NCI-H2196 (cell line): ENCODE measurements around the gene NRARP.

Experiments
- DNase-seq: peaks from one replicate; lab custom pipeline; 2025; ENCODE audit not compliant: unreplicated experiment; lab: John Stamatoyannopoulos, UW

The NRARP gene

DNA sequence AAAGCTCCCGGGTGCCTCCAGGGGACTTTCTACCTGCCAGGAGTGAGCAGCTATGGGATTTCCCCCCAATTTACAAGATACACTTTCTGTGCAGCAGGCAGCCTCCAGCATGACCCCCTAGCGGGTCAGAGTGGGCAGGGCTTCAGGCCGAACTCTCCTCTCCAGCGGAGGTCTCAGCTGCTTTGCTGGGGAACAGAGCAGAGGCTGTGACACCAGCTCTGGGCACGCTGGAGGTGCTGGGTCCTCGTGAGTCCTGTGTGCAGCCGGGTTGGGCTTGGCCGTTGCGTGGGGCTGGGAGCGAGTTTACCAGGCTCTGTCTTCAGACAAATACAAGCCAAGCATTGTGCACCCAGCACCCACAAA, 2.9 kb downstream of the NRARP start:
- DNase-seq, result no peak

- DNase-seq, result no peak
Observed at GRCh38 chr9:137298401-137299202, 3.5 kb downstream of the NRARP start.

DNA sequence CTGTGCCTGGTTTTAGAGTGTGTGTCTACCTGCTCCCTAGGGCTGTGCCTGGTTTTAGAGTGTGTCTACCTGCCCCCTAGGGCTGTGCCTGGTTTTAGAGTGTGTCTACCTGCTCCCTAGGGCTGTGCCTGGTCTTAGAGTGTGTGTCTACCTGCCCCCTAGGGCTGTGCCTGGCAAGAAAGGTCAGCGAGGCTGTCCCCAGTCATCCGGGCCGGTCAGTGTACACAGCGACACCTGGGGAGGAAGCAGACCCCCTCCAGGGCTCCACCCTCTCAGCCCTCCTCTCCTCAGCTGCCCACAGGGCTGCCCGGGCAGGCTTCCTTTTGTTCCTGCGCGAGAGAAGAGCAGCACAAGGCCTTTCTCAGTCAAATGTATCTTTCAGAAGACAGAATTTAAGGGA, 4.1 kb downstream of the NRARP start:
- DNase-seq, result no peak

GRCh38 chr9:137296670-137297664, 5.1 kb downstream of the NRARP start:
- DNase-seq, result no peak

GRCh38 chr9:137295849-137296669, 6.0 kb downstream of the NRARP start:
- no peak for DNase-seq

DNA sequence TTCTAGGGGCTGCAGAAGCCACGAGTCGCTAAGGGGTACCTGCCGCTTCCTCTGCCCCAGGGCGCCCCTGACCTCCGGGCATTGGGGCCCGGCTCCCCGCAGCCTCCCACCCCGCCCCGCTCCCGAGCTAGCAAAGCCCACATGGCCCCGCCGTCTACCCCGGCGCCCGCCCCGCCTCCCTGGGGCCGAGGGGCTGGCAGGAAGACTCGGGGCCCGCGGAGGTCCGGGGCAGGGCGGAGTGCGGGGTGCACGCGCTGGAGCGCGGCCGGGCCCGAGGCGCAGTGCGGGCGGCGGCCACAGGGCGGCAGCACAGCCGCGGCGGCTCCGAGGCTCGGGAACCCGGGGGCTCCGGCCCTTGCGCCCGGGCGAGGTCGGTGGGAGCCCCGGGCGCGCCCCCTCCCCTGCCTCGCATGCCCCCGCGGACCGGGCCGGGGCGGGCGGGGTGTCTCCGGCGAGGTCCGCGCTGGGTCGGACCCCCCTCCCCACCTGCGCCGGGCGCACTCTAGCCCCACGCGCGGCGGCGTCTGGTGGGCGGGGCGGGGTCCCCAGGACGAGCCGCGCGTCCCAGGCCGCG, 6.7 kb downstream of the NRARP start:
- DNase-seq, result peak; percentile 60

DNA sequence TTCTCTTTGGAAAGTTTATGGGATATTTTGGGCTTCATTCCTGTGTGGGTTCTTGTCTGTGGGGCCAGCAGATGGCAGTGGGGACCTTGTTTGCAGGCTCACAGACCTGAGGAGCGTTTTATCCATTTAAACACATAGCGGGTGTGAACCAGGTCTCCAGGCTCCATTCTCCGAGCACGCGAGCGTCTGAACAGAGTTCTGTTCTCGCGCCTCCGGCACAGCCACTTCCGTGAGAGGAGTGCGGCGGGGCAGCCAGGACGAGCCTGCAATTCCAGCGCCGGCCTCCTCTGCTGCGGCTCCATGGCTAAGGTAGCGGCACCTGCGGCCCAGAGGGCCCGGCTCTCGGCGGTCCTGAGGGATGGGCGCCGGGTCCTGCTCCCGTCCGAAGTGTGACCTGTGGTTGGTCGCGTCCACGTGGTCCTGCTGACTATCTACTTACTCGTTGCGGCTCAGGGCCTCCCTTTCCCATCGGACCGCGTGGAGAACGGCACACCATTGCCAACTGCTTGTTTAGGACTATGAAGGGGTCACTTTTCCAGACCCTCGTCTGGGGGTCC, 7.3 kb downstream of the NRARP start:
- DNase-seq, result no peak

- DNase-seq, result peak; percentile 37
Observed at GRCh38 chr9:137294091-137294680, 7.9 kb downstream of the NRARP start.

DNA sequence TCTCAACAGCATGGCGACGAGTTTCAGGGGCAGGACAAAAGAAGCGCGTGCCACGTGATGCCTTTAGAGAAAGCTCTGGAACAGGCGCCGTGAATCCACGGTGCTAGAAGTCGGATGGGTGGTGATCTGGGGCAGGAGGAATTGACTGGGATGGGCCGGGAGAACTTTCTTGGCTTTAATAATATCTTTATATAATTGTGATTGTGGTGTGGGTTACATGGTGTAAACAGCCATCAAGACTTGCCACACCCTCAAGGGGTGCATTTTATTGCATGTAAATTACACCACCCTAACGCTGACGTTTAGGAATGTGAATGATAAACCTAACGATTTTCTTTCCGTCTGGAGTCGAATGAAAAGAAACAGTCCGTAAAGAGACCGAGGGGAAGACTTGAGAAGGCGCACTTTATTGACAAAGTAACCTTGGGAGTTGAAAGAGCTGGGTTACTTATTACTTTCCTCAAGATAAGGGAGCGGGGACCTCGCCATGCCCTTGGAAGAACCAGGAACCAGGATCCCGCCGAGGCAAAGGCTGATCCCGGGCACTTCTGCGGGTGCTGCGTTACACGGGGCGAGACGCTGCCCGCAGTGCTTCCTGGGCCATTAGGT, 8.5 kb downstream of the NRARP start:
- DNase-seq, result no peak

GRCh38 chr9:137293094-137293481, 9.0 kb downstream of the NRARP start:
- no peak for DNase-seq

- DNase-seq, result peak; percentile 67
Observed at GRCh38 chr9:137286975-137287383, 15.1 kb downstream of the NRARP start.

DNA sequence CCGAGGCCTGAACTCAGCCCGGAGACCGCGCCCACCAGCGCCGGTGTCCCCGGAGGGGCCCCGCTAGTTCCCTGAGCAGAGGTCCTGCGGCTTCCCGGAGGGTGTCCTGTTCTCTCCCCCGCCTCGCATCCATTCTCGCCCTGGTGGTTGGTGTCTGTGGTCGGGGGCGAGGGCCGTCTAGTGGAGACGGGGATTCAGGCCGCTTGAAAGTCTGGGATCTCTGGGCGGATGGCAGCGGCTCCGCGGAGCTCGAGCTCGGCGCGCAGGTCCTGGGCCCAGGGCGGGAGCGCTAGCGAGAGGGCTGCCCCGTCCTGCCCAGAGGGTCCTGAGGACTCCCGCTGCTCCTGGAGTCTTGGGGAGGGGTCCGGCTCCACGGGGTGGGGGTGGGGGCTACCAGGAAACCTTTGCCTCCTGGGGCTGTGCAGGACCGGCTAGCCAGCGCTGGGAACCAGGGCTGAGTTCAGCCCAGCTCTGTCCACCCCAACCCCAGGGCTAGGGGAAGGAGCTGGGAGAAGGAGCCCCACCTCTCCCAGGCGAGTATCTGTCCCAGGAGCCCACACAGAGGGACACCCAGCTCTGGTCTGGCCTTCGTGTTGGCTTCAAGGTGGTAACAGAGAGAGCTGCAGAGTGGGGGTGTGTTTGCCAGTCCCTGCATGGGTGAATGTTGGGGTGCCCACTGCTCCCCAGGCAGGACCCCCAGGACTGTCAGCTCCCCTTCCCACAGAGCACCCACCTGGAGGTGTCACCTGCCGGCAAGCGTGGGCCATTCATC, 20.5 kb downstream of the NRARP start:
- no peak for DNase-seq

DNA sequence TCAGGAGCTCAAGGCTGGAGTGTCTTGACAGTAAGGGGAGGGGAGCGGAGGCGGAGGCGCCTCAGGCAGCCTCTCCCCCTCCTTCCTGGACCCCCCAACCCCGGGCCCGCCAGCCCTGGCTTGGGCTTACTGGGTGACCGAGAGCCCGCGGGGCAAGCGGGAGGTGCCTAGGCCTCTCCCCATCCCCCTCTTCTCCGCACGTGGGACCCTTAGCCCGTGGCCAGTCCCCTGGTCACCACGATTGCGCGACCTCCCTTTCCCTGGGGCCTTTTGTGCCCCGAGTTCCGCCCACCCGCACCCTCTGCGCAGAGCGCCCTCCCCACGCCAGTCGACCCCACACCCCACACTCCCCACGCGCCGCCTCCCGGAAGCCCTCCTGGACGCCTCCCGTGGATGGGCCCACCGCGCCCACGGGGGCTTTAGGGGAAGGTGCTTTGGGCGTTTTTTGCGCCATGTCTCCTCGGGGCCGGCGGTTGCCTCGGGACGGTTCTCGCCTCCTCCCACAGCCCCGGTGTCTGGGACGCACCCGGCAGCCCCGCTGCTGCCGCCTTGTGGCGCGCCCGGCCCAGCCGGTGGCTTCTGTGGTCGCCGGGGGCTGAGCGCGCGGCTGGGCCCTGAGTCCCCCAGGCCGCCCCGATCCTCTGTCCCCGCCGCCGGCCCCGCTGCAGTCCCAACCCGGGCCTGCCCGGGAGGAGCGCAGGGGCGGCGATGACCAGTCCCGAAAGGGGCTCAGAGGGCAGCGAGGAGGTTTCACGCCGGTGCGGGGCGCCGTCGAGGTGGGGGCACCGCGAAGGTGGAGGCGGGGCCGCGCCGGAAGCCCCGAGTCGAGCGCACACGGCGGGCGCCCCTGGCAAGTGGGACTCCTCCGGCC, 21.4 kb downstream of the NRARP start:
- no peak for DNase-seq

DNA sequence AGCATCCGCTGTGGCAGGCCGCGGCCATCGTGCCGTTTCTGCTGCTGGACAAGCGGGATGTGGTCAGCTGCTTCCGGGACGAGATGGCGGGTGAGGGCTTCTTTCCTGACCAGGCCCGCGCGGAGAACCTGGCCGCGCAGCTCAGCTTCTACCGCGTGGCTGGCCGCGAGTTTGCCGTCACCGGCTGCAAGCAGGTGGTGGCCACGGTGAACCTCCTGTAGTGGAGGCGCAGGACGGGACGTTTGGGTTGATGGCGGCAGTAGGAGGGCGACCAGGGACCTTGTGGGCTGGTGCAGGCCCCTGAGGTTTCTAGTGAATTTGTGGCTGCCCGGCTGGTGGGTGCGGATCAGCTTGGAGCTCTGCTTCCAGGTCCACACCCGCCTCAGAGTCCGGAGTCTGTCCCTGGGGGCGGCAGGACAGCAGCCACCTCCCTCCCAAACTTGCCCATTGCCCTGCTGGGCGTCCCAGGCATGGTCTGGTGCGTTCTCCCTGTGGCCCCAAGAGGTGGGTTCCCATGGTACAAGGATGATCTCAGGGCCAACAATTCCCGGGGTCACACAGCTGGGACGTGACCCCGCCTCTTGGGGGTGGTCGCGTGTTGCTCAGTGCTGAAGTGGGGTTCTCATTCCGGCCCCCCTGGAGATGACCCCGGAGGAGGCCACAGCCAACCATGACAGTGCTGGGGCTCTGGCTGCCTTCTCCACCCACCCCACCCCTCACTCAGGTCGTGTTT, 22.2 kb downstream of the NRARP start:
- no peak for DNase-seq

DNA sequence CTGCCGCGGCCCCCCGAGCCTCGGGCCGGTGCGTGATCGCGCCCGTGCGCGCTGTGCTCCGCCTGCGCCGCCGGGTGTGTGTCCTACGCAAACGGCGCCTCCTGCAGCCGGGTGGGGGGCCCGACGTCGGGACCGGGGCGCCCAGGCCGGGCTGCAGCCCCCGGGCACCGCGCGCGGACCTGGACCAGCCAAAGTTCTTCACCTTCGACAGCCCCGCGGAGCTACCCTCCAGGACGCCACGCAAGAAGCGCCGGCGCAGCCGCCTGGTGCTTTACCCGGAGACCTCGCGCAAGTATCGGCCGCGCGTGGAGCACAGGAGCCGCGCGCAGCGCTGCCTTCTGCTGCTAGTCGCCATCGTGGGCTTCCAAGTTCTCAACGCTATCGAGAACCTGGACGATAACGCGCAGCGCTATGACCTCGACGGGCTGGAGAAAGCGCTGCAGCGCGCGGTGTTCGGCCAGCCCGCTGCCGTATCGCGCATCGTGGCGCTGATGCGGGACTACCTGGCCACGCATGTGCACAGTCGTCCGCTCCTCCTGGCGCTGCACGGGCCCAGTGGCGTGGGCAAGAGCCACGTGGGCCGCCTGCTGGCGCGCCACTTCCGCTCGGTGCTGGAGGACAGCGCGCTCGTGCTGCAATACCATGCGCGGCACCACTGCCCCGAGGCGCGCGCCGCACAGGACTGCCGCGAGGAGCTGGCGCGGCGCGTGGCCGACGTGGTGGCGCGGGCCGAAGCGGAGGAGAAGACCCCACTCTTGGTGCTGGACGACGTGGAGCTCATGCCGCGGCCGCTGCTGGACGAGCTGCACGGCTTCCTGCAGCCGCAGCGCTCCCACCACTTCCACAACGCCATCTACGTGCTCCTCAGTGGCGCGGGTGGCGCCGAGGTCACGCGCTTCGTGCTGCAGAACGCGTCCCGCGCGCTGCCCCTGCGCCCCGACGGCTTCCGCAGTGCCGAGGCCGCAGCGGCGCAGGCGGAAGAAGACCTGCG, 23.1 kb downstream of the NRARP start:
- no peak for DNase-seq

DNA sequence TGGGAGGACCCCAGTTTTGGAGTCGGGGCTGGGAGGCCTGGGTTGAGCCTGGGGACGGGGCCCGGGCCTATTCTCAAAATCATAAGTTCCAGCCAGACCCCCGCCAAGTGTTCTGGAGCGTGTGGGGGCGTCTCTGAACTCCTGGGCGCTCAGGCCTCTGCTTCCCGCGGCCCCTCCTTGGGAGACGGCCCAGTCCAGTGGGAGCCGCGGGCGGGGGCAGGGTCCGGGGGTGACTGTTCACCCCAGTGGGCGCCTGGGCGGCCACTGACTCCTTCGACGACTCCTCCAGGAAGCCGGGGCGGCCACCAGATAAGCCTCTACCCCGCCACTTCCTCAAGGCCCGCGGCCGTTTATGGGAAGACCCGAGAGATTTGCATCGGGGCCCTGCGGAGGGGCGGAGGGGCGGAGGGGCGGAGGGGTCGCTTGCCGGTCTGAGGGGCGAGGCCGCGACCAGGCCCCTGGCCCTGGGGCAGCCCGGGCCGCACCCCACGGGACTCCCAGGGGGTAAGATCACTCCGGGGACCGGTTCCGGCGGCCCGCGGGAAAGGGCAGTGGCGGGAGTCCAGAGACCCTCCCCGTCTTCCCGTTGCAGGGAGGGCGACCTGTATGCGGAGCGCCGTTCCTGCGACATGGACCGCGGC, 23.9 kb downstream of the NRARP start:
- no peak for DNase-seq
